K562 (cell line): ENCODE results near the gene ABCA7. TPM values are rescaled to one million over a fixed set of nuclear protein-coding genes. Genes with fewer than 3 reads are reported as not detected.

ENCODE experiments used
- HDAC8 ChIP-seq: fragments of 450-650 bp; IDR thresholded peaks from 2 replicates; pipeline ENCODE4 v1.6.1; 2016; ENCODE audit warnings: mild to moderate bottlenecking, missing genetic modification characterization, moderate library complexity, missing compliant biosample characterization
- HMGN3 ChIP-seq: IDR thresholded peaks from 2 replicates; pipeline ENCODE4 v1.6.1; 2011; ENCODE audit warnings: borderline replicate concordance, low read depth, mild to moderate bottlenecking, mixed read lengths, low read length; ENCODE audit not compliant: insufficient read length; ENCODE audit errors: extremely low read depth
- KAT7 ChIP-seq: sonication (generic); formaldehyde crosslinking; IDR thresholded peaks from 2 replicates; pipeline ENCODE4 v1.8.0; 2022; ENCODE audit warnings: missing genetic modification reagents, mild to moderate bottlenecking, borderline replicate concordance
- LEF1 ChIP-seq: fragments of 450-650 bp; IDR thresholded peaks from 2 replicates; pipeline ENCODE4 v1.6.1; 2016; ENCODE audit warnings: mild to moderate bottlenecking
- MYC ChIP-seq, 2 experiments: fragments of 250-450 bp in 1 of 2; sonication (Bioruptor Pico) in 1 of 2; IDR thresholded peaks; 2 replicates each; pipeline versions ENCODE4 v1.5.1 to v1.6.1; 2012 to 2021; ENCODE audit warnings: low read depth in 2 of 2, borderline replicate concordance in 1 of 2, improper control_type of control experiment in 1 of 2, low read length in 1 of 2, mild to moderate bottlenecking in 1 of 2, moderate library complexity in 1 of 2
- SMARCE1 ChIP-seq: fragments of 450-650 bp; IDR thresholded peaks from 2 replicates; pipeline ENCODE4 v1.7.1; 2016; ENCODE audit warnings: mild to moderate bottlenecking
- SOX6 ChIP-seq: fragments of 450-650 bp; IDR thresholded peaks from 2 replicates; pipeline ENCODE4 v1.6.1; 2014; ENCODE audit warnings: mild to moderate bottlenecking
- TBL1XR1 ChIP-seq, 2 experiments: IDR thresholded peaks; 2 replicates each; pipeline ENCODE4 v1.6.1; 2012; ENCODE audit warnings: improper control_type of control experiment in 2 of 2, low read length in 2 of 2, mild to moderate bottlenecking in 1 of 2
- TCF15 ChIP-seq: fragments of 250-450 bp; sonication (Bioruptor Pico); IDR thresholded peaks from 2 replicates; pipeline ENCODE4 v1.8.0; 2022; ENCODE audit warnings: moderate library complexity, mild to moderate bottlenecking, inconsistent platforms
- TCF3 ChIP-seq: sonication (generic); formaldehyde crosslinking; IDR thresholded peaks from 2 replicates; pipeline ENCODE4 v1.4.0; 2020; ENCODE audit warnings: mild to moderate bottlenecking, missing genetic modification reagents
- ZNF274 ChIP-seq: IDR thresholded peaks from 2 replicates; pipeline ENCODE4 v1.6.1; 2011; ENCODE audit warnings: low read depth, mild to moderate bottlenecking, low read length, moderate library complexity, borderline replicate concordance
- polyA plus RNA-seq, 8 experiments: library from polyadenylated mRNA; depleted of rRNA in 4 of 8; stranded (reverse) in 5 of 8; unstranded in 3 of 8; fragments of >200 nt; fragmentation: Nextera tagmentation in 2 of 8; fragmentation: Illumina TruSeq in 1 of 8; extraction: Ambion mirVana in 2 of 8; extraction: Trizol in 1 of 8; gene quantifications; 2 replicates each; pipeline versions ENCODE4 v1.2.1 to v1.2.3, GENCODE V29; 2011 to 2014; ENCODE audit warnings: inconsistent platforms in 1 of 8, missing spikeins in 1 of 8
- total RNA-seq, 7 experiments: library from RNA; depleted of rRNA in 6 of 7; stranded (reverse); fragments of >200 nt in 6 of 7; fragmentation: Illumina TruSeq in 2 of 7; extraction: Trizol in 2 of 7; gene quantifications; 2 replicates each; pipeline versions ENCODE4 v1.2.1 to v1.2.3, GENCODE V29; 2011 to 2021; ENCODE audit warnings: low replicate concordance in 1 of 7
- TF ChIP-seq, protein P1 (sequence below), 2 experiments: fragments of 450-650 bp; IDR thresholded peaks; 2 replicates each; pipeline ENCODE4 v1.6.1; 2016; ENCODE audit warnings: mild to moderate bottlenecking in 2 of 2, borderline replicate concordance in 1 of 2, low read depth in 1 of 2, moderate library complexity in 1 of 2
- TF ChIP-seq, protein P2 (sequence below): fragments of 450-650 bp; IDR thresholded peaks from 2 replicates; pipeline ENCODE4 v1.6.1; 2016; ENCODE audit warnings: antibody characterized with exemption
- TF ChIP-seq, protein P3 (sequence below): fragments of 200-800 bp; sonication (Bioruptor generic); IDR thresholded peaks from 2 replicates; pipeline ENCODE4 v1.6.1; 2017; ENCODE audit warnings: missing genetic modification characterization, missing compliant biosample characterization

Gene ABCA7
- total and polyA plus RNA-seq, 9 of the 15 experiments (the other 6 are each of a cell fraction or from before 2014, with no cell fraction given) = 2.3 to 96.1 (median 31.2) TPM

- TF ChIP-seq, protein P1, sequence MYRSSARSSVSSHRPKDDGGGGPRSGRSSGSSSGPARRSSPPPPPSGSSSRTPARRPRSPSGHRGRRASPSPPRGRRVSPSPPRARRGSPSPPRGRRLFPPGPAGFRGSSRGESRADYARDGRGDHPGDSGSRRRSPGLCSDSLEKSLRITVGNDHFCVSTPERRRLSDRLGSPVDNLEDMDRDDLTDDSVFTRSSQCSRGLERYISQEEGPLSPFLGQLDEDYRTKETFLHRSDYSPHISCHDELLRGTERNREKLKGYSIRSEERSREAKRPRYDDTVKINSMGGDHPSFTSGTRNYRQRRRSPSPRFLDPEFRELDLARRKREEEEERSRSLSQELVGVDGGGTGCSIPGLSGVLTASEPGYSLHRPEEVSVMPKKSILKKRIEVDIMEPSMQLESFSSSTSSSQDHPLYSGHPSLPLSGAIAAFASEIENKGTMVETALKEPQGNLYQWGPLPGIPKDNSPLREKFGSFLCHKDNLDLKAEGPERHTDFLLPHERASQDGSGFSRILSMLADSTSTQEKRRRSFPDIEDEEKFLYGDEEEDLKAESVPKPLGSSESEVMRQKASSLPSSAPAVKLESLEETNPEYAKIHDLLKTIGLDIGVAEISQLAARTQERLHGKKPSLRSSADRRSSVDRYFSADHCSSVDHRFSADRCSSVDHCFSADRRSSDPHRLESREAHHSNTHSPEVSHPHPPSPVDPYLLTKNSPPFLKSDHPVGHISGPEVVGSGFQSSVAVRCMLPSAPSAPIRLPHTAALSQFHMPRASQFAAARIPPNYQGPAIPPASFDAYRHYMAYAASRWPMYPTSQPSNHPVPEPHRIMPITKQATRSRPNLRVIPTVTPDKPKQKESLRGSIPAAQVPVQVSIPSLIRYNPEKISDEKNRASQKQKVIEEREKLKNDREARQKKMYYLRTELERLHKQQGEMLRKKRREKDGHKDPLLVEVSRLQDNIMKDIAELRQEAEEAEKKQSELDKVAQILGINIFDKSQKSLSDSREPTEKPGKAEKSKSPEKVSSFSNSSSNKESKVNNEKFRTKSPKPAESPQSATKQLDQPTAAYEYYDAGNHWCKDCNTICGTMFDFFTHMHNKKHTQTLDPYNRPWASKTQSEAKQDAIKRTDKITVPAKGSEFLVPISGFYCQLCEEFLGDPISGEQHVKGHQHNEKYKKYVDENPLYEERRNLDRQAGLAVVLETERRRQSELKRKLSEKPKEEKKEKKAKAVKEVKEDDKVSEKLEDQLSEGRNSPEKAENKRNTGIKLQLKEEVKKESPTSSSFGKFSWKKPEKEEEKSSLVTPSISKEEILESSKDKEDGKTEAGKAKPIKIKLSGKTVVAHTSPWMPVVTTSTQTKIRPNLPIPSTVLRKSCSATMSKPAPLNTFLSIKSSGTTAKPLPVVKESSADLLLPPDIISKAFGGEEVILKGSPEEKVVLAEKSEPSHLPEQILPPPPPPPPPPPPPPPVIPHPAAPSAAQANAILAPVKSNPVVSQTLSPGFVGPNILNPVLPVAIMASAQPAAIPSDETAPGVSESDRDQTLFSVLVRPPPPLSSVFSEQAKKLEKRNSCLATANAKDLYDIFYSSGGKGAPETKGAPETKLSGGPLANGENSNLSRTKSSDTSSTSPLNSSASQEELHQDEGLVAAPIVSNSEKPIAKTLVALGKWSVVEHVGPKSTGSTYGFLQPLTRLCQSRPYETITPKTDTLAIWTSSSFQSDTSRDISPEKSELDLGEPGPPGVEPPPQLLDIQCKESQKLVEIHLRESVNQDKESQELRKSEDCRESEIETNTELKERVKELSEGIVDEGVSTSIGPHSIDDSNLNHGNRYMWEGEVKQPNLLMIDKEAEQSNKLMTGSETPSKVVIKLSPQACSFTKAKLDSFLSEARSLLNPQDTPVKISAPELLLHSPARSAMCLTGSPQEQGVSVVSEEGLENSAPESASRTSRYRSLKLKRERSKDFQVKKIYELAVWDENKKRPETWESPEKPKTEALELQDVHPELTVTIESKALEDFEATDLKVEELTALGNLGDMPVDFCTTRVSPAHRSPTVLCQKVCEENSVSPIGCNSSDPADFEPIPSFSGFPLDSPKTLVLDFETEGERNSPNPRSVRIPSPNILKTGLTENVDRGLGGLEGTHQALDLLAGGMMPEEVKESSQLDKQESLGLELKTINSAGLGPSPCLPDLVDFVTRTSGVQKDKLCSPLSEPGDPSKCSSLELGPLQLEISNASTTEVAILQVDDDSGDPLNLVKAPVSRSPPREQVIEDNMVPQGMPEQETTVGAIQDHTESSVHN (IDR thresholded peaks at IDR 0.05; ENCODE audit: borderline replicate concordance in 1 of 2, low read depth in 1 of 2) = no peak
- TF ChIP-seq HMGN3 = peak; percentile 90
- TF ChIP-seq ZNF274 = no peak
- no peak for TF ChIP-seq TCF15 (CRISPR knock-in tag)
- no peak for TF ChIP-seq TCF3 (CRISPR knock-in tag)
- TF ChIP-seq LEF1 = no peak
- TF ChIP-seq SMARCE1 = no peak
- TF ChIP-seq, protein P2, sequence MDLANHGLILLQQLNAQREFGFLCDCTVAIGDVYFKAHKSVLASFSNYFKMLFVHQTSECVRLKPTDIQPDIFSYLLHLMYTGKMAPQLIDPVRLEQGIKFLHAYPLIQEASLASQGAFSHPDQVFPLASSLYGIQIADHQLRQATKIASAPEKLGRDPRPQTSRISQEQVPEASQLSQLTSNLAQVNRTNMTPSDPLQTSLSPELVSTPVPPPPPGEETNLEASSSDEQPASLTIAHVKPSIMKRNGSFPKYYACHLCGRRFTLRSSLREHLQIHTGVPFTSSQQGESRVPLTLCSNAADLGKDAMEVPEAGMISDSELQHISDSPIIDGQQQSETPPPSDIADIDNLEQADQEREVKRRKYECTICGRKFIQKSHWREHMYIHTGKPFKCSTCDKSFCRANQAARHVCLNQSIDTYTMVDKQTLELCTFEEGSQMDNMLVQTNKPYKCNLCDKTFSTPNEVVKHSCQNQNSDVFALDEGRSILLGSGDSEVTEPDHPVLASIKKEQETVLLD = peak; percentile 92; the same call in 1 of the 2 replicates
- TF ChIP-seq SOX6 = no peak
- TF ChIP-seq MYC (IDR thresholded peaks at IDR 0.05; ENCODE audit: low read depth, low read length) = no peak; the same call in 1 of the 2 replicates
- peak; percentile 14; the same call in 1 of the 2 replicates for TF ChIP-seq MYC (CRISPR knock-in tag; IDR thresholded peaks at IDR 0.05; ENCODE audit: borderline replicate concordance, low read depth)
- no peak; the same call in 1 of the 2 replicates for TF ChIP-seq KAT7 (CRISPR knock-in tag)
- no peak for TF ChIP-seq TBL1XR1 (IDR thresholded peaks at IDR 0.05; ENCODE audit: low read length in 2 of 2)
- no peak for TF ChIP-seq HDAC8 (tag)
- TF ChIP-seq, protein P3, sequence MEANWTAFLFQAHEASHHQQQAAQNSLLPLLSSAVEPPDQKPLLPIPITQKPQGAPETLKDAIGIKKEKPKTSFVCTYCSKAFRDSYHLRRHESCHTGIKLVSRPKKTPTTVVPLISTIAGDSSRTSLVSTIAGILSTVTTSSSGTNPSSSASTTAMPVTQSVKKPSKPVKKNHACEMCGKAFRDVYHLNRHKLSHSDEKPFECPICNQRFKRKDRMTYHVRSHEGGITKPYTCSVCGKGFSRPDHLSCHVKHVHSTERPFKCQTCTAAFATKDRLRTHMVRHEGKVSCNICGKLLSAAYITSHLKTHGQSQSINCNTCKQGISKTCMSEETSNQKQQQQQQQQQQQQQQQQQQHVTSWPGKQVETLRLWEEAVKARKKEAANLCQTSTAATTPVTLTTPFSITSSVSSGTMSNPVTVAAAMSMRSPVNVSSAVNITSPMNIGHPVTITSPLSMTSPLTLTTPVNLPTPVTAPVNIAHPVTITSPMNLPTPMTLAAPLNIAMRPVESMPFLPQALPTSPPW = peak; percentile 22; the same call in 1 of the 2 replicates
Measured at GRCh38 chr19:1039646-1040475, at the start of gene ABCA7 (continued).
